ENCODE measurements around the gene PHF2.

- no peak for TF ChIP-seq CTCF (IDR thresholded peaks at IDR 0.05; ENCODE audit: low read length)
- TF ChIP-seq EZH2 (optimal IDR thresholded peaks at IDR 0.05; ENCODE audit: low read depth, low read length) = no peak
- TF ChIP-seq EZH2phosphoT487 (IDR thresholded peaks at IDR 0.05; ENCODE audit: low read length) = no peak
Observed at GRCh38 chr9:93576258-93577077, at the start of gene PHF2.
